Rectal smooth muscle tissue (tissue), 1 donor: ENCODE results near the gene DLL1.

Source experiments
- H3K27ac ChIP-seq: one replicate; pipeline ENCODE4 v1.7.0; 2013; ENCODE audit warnings: low read depth, low read length, inconsistent platforms
- H3K27me3 ChIP-seq: one replicate; pipeline ENCODE4 v1.7.0; 2013; ENCODE audit warnings: low read length; ENCODE audit not compliant: control insufficient read depth, insufficient read depth
- H3K36me3 ChIP-seq: one replicate; pipeline ENCODE4 v1.7.0; 2013; ENCODE audit warnings: low read length; ENCODE audit not compliant: control insufficient read depth, insufficient read depth
- H3K4me1 ChIP-seq: one replicate; pipeline ENCODE4 v1.7.0; 2013; ENCODE audit warnings: low read length; ENCODE audit not compliant: control insufficient read depth, insufficient read depth
- H3K4me3 ChIP-seq: one replicate; pipeline ENCODE4 v1.7.0; 2013; ENCODE audit warnings: low read length
- H3K9ac ChIP-seq: one replicate; pipeline ENCODE4 v1.7.0; 2013; ENCODE audit warnings: low read length

The DLL1 gene

GRCh38 chr6:170235391-170236125, 55.3 kb downstream of the DLL1 start:
- no peak overlapping the region for H3K9ac ChIP-seq
- H3K4me3 ChIP-seq = no peak overlapping the region
- no peaks in the 10 kb centered on the region for H3K36me3 ChIP-seq
- peaks cover 2% of the 10 kb centered on the region for H3K27me3 ChIP-seq
- no peaks in the 10 kb centered on the region for H3K4me1 ChIP-seq
- no peak overlapping the region for H3K27ac ChIP-seq

DNA sequence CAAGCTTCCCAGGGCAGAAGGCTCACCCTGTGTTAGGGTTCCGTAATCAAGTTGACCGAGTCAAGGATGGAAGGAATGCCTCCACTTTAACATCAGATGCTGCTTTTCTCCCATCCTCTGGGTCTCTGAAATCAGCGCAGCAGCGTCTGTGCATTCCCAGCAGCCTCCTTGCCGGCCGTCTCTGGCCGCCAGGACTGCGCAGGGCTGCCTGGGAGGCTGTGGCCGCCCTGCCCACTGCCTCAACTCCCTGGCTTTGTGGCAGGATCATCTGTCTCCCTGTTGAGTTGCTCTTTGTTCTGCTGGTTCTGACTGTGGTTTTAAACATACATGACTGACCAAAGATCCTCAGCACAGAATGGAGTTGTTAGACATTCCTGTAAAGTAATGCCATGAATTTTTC, 56.5 kb downstream of the DLL1 start:
- Histone ChIP-seq H3K36me3 (no peaks in the 10 kb centered on the region), H3K4me3 (no peak overlapping the region), H3K27me3 (no peaks in the 10 kb centered on the region), H3K4me1 (no peaks in the 10 kb centered on the region), H3K27ac (no peak overlapping the region), H3K9ac (no peak overlapping the region)

- Histone ChIP-seq H3K9ac (no peak overlapping the region), H3K36me3 (no peaks in the 10 kb centered on the region), H3K4me1 (no peaks in the 10 kb centered on the region), H3K4me3 (no peak overlapping the region), H3K27ac (no peak overlapping the region), H3K27me3 (no peaks in the 10 kb centered on the region)
These were observed 57.3 kb downstream of the DLL1 start for GRCh38 chr6:170233286-170234205.
